ENCODE measurements around the gene ALDOC.

ALDOC gene

GRCh38 chr17:28532050-28532960 is 44.4 kb downstream of the ALDOC start:
- no peak for DNase-seq (ENCODE audit: low spot score)

- DNase-seq (ENCODE audit: low spot score) = no peak
These were observed 45.8 kb downstream of the ALDOC start for GRCh38 chr17:28530926-28531325.

GRCh38 chr17:28530250-28530649 is 46.4 kb downstream of the ALDOC start:
- no peak for DNase-seq (ENCODE audit: low spot score)

GRCh38 chr17:28529013-28529400 is 47.7 kb downstream of the ALDOC start:
- no peak for DNase-seq (ENCODE audit: low spot score)

- DNase-seq (ENCODE audit: low spot score) = no peak
These were observed 48.2 kb downstream of the ALDOC start for GRCh38 chr17:28528327-28529012.

- DNase-seq (ENCODE audit: low spot score) = no peak
These were observed 48.8 kb downstream of the ALDOC start for GRCh38 chr17:28527859-28528258.

- DNase-seq (ENCODE audit: low spot score) = no peak
These were observed 49.5 kb downstream of the ALDOC start for GRCh38 chr17:28527181-28527681.

- no peak for DNase-seq (ENCODE audit: low spot score)
These were observed 50.3 kb downstream of the ALDOC start for GRCh38 chr17:28526381-28526780.

GRCh38 chr17:28524476-28525424 is 51.9 kb downstream of the ALDOC start:
- DNase-seq (ENCODE audit: low spot score) = no peak

- no peak for DNase-seq (ENCODE audit: low spot score)
These were observed 52.8 kb downstream of the ALDOC start for GRCh38 chr17:28523876-28524275.

- no peak for DNase-seq (ENCODE audit: low spot score)
These were observed 53.5 kb downstream of the ALDOC start for GRCh38 chr17:28523186-28523585.

Measured in D341Med (cell line).